NCI-H2196 treated with DMSO at 0.1 percent for 48 hours (cell line): Measurements from ENCODE around the gene DENND2A.
"Not testable (repeated sequence)": the region's sequence is repeated elsewhere in the genome, so short reads cannot be mapped to it uniquely, and the experiment has no call there.

Experiments
- DNase-seq: peaks from one replicate; lab custom pipeline; 2025; ENCODE audit not compliant: unreplicated experiment; lab: John Stamatoyannopoulos, UW

The DENND2A gene

DNA sequence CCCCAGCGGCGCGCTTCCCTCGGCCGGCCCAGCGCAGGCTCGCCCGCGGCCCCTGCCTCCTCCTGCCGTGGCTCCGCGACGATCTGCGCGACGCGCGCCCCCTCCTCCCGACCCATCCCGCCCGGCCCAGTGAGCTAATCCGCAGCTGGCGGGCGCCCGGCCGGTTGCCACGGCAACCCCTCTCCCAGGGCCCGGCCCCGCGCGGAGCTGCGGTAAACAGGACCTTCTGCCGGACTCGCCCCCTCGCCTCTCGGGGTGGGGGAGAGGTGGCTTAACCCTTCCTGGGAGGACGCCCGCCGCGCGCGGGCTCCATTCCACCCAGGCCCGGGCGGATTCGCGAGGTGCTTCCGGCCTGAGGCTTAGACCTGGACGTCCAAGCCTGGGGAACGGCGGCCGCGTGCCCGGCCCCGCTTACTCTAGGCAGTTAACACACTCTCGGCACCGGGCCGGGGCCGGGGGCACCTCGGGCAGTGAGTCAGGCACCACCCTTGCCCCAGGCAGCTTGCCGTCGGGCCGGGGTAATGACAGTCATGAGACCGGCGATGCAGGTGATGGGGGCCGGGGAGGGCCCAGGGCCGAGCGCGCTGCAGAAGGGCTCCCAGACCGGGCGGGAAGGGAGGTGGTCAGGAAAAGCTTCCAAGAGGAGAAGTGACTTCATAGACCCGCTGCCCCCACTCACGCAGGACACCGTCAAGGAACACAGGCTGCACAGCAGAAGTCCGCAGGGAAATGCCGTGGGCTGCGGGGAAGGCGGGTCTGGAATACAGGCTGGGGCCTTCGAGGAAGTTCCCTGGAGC is at the start of gene DENND2A:
Gene DENND2A, minus strand, starts transcription at position 87 of the 797 bp plus-strand sequence. CDS start 38,416 bp downstream, outside the sequence.
- peak; percentile 23 for DNase-seq

- no peak for DNase-seq
Measured at GRCh38 chr7:140689199-140690152, 48.9 kb upstream of the DENND2A start.

DNA sequence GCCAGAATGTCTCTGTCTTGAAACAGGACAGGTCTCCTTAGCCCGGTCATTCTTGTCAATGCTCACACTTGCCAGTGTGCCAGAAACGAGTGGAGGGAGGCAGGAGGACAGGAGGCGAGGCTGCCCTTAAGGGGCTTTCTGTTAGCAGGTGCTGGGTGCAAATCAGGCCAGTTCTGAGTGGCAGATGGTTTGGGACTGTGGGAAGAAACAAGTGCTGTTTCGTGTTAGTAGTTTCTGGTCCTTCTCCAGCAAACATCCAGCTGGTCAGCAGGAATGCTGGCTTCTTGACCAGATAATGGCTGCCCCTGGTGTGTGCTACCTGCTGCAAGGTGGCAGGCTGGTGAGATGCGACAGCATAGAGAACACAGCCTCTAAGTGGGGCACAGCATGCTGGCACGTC is 47.7 kb upstream of the DENND2A start:
- DNase-seq = no peak

- no peak for DNase-seq
Measured at GRCh38 chr7:140686921-140687320, 46.3 kb upstream of the DENND2A start.

- DNase-seq = no peak
Measured at GRCh38 chr7:140685407-140686087, 44.9 kb upstream of the DENND2A start.

- DNase-seq = no peak
Measured at GRCh38 chr7:140684066-140684950, 43.7 kb upstream of the DENND2A start.

DNA sequence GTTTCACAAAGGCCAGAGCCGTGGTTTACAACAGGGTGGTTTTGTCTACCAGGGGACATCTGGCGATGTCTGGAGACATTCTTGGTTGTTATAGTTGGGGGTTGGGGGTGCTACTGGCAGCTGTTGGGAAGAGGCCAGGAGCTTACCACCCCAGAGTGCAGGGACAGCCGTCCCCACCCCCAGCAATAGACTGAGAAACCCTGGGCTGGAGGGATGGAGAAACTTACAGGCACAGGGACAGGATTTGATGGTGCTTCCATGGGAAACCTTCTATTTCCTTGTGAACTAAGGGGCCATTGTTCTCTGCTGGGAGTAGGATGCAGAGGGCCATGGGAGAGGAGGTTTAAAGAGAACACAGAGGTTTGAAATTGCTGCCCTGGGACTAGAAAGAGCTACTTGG is 43.0 kb upstream of the DENND2A start:
- no peak for DNase-seq

- no peak for DNase-seq
Measured at GRCh38 chr7:140681766-140682165, 41.2 kb upstream of the DENND2A start.

- no peak for DNase-seq
Measured at GRCh38 chr7:140680886-140681285, 40.3 kb upstream of the DENND2A start.

DNA sequence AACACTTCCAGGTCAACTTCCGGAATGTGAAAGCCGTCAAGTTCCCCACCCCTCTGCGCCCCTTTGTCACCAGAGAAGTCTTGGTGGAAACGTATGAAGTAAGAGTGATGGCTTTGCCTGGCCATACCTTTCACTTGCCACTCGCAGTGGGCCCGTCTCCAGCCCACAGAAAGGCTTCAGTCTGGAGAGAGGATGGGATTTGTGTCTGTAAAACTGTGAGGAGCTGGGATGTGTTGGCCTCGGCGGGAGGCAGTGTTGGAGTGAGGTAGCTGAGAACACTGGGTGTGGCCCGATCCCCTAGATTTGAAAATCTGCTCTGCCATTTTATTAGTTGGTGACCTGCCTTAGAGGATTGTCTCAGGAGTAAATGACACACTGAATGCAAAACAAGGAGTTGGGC is 38.6 kb upstream of the DENND2A start:
- no peak for DNase-seq

GRCh38 chr7:140678816-140679130 is 38.2 kb upstream of the DENND2A start:
- no peak for DNase-seq

GRCh38 chr7:140678081-140678815 is 37.6 kb upstream of the DENND2A start:
- no peak for DNase-seq

- DNase-seq = no peak
Measured at GRCh38 chr7:140677496-140677895, 36.9 kb upstream of the DENND2A start.

- DNase-seq = not testable (repeated sequence)
Measured at GRCh38 chr7:140676956-140677355, 36.3 kb upstream of the DENND2A start.

DNA sequence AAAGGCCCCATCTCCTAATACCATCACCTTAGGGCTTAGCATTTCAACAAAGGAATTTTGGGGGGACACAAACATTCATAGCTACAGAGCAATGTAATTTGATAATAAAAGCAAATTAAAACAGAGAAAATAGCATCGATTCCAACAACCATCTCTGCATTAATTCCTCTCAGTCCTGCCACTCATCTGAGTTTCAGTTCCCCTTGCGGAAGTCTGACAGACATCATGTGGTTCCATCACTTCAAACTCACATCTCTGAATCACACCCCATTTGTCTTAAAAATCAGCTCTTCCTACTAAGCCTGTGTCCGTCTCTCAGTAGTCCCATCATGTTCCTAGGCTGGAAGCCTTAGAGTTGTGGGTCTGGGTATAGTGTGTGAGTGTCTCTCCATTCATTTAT is 35.7 kb upstream of the DENND2A start:
- DNase-seq = no peak

DNA sequence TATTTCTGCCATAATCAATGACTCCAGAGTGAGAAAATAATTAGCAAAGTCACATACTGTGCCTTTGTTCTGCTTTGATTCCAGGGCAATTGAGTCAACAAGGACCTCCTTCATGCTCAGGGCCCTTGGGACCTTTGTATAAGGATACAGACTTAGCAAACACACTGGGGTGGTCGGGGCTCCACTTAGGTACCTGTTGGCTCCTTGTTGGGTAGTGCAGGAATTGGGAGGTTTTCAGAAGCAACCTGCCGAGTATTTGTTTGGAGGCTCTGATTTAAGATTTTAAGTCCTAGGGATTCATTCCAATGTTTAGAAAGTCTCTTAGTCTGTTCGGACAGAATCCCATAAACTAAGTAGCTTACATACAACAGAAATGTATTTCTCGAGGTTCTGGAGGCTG is 35.1 kb upstream of the DENND2A start:
- no peak for DNase-seq

- no peak for DNase-seq
Measured at GRCh38 chr7:140674899-140675701, 34.5 kb upstream of the DENND2A start.

GRCh38 chr7:140674356-140674800 is 33.8 kb upstream of the DENND2A start:
- DNase-seq = no peak

- DNase-seq = no peak
Measured at GRCh38 chr7:140673774-140674155, 33.2 kb upstream of the DENND2A start.
